Muscle of arm (tissue), 12 donors: ENCODE measurements around the gene SURF1. TPM values are rescaled to one million over a fixed set of nuclear protein-coding genes. Genes with fewer than 3 reads are reported as not detected.
"Not testable (repeated sequence)": the region's sequence is repeated elsewhere in the genome, so short reads cannot be mapped to it uniquely, and the experiment has no call there.

Experiments
- DNase-seq: peaks from one replicate; pipeline ENCODE4 v3.0.0-alpha.2; 2013
- polyA plus RNA-seq, 12 donors: library from polyadenylated mRNA; unstranded; fragments of 120-200 nt; gene quantifications; one replicate each; pipeline ENCODE4 v1.2.1, GENCODE V29; 2013; ENCODE audit not compliant: insufficient read length in 12 of 12

SURF1 gene
- polyA plus RNA-seq, 12 donors: 17.6 to 37.0 (median 29.9) TPM; not detected in 1

DNA sequence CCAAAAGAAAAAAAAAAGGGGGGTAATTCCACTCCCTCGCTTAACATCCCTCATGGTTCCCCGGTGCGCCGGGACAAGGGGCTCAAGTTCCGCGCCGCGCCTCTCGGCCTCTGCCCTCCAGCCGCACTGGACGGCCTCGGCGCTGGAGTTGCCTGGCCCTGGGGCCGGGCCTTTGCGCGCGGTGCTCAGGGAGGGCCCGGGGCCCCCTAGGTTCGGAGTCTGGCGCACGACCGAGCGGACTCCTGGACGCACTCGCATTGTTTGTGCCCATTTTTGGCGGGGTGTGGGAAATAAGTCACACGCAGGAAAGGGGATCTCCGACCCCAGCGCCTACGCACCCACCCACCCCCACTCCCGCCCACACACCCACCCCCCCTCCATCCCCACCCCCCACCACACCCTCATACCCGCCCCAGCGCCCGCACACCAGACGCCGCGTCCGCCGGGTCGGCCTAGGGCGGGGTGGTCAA, 8.7 kb downstream of the SURF1 start:
- DNase-seq: peak; percentile 43

DNA sequence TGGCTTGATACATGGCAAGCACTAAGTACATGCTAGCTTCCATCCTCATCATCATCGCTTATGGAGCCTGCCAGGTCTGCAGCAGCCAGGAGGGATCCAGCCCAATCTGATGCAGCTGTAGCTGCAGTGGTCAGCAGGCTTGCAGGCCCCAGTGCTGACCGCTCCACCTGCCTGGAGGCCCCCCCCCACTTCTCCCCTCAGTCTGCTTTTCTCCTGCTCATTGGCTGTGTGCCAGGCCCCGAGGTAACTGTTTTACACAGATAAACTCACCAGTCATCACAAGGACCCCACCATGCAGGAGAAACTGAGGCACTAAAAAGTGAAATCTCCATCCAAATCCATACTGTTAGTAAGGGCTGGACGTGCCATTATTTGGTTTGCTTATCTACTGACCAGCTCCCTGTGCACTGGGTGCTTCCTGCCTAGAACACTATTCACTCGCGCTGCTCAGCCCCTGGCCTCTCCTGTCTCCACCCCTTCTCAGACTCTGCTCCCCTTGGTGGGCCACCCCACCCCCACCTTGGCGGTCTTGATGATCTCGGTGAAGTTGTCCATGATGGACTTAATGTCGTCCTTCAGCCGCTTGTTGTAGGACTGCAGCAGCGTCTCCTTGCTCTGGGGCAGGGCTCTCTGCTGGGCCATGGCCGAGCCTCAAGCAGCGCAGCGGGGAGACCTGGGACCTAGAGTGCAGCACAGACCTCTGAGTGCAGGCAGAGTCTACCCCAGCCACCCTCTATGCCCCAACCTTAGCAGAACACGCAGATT, 10.1 kb downstream of the SURF1 start:
- DNase-seq: no peak

DNA sequence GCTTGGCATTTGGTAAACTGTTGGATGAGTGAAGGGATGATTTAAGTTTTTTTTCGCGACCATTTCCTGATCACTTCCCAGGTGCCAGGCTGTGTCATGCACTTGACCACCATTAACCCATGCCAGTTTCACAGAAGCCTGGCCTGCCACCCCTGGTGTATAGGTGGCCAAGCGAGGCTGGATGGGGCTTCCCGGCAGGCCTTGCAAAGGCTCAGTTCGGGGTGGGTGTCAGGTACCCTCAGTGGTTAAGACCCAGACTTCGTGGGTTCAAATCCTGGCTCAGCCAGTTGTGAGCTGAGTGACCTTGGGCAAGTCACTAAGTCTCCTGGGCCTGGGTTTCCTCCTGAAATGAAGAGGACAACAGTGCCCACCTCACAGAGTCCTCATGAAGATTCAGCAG, 10.7 kb downstream of the SURF1 start:
- no peak for DNase-seq

DNA sequence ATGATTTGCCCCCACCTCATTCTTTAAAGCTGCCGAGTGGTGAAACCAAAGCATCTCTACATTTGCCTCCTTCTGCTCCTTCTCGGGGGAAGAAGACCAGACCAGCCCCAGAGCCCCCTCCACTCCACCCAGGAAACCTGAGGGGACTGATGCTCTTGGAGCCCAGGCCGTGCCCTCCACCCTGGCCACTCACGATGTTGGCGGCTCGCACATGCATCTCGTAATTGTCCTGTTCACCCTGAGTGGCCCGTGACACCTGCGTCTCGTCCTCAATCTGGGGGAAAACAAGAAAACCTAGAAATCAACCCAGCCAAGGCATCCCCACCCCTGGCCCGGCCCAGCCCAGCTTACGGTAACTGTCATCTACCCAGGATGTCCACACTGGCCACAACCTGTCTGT, 11.3 kb downstream of the SURF1 start:
- DNase-seq: no peak

DNA sequence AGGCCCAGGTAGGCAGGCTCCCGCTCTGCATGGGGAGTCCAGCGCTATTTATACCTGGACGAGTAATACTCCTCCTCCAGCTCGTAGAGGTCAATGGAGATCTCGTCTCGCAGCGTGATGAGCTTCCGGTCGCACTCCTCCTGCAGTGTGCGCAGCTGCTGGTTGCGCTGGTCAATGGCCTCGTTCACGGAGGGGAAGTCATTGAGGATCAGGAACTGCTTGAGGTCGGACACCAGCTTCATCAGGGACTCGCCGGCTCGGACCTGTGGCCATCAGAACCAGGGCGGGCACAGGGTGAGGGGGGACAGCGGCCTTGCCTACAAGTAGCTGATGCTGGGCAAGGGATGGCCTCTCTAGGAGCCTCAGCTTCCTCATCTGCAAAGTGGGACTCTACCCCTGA, 12.2 kb downstream of the SURF1 start:
- DNase-seq: no peak

DNA sequence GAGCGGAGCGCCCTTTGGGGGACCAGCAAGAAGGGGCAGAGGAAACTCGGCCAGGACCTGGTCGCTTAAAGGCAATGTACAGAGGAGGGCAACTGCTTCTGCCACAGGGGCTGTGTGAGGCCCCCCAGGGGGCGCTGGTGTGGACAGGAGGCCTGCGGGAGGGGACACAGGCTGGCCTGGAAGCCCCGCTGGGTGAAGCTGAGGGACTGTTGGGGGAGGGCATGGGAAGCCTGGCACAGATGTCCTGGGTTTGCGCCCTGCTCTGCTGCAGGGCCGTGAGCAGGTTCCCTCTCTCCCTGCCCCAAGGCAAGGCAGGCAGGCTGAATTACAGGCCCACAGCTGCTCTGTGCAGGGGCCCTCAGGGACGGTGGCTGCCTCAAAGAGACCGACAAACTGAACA, 13.7 kb downstream of the SURF1 start:
- DNase-seq: no peak

DNA sequence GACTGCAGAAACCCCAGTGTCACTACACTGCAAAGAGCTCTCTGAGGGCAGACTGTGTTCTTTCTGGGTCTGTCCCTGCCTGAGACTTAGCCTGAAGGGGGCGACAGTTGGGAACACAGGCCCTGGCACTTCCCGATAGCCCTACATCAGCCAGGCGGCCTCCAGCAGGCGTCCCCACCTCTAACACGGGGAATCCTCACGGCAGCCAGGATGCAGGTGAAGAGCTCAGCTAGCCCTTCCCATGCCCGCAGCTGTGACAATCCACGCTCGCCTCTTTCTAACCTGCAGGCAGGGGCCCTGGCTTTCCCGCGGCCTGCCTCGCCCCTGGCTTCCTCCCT, 14.2 kb downstream of the SURF1 start:
- DNase-seq: no peak

DNA sequence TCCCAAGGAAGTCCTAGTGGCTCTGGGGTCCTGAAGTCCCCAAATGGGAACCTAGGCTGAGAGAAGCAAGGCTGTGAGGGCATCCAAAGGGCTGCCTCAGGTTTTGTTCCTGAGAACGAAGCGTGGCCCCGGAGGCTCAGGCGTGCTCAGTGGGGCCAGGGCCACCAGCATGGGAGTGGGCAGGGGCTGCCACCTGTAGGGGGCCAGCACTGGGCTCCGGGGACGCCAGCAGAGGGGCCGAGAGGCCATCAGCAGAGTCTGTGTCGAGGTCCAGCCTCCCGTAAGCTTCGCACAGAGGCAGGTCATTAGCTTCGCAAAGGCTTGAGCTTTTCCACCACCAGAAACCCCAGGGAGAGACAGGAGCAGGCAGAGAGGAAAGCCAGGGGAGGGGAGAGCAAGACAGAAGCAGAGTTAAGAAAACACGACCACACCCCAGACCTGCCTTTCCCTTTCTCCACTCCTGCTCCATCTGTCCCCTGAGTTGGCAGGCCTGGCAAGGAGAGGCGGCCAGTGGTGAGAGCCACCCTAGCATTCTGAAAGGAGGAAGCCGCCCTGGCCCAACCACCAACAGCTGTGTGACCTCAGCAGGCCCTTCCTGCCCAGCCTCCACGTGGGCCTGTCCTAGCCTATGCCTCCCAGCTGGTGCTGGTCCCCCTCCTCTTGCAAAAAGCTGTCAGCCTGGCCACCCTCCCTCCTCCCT, 14.8 kb downstream of the SURF1 start:
- DNase-seq: no peak

DNA sequence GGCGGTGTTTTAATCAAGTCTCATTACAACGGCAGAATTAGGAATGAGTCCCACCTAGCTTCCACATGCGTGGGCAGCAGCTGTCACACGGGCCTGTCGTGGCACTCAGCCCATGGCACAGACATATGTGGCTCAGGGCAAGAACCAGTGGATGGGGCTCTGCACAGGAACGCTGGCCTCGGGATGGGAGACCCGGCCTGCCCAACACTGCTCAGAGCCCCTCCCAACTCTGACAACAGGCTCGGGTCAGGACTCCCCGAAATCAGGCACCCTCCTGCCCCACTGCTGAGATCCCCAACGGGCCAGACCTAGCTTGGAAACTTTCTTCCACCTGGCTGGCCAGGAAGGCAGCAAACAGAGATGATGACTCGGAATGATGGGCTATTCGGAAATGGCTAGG, 15.4 kb downstream of the SURF1 start:
- no peak for DNase-seq

DNA sequence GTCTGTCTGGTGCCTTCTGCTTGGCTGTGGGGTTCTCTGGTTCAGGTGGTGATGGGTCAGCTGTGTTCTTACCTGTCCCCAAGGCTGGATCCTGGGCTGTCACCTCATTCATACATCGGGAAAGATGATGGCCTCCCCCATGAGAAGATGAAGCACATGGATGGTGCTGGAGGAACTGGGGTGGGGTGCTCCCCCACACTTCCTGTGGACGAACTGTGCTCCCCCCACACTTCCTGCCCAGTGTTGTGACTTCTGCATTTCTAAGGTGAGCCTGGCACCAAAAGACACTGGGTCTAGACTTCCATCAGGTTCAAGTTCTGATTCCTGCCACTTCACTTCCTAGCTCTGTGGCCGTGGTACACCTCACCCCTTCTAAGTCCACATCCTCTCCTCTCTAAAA, 16.0 kb downstream of the SURF1 start:
- DNase-seq: no peak

DNA sequence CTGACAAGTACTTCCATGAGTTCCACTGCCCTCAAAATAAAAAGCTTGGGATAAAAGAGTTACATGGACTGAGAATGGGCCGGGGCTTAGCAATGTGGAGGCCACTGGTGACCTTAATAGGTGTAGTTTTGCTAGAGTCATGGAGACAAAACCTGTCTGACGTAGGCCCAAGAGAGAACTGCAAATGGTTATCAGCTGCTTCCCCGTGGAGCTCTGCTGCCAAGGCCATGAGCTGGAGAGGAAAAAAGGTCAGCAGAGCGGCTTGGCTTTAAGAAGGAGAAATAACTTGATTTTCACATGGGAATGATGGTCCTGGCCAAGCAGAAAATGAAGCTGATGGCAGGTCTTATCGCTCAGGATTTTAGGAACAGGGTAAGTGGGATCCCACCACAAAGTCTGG, 16.6 kb downstream of the SURF1 start:
- DNase-seq: no peak

DNA sequence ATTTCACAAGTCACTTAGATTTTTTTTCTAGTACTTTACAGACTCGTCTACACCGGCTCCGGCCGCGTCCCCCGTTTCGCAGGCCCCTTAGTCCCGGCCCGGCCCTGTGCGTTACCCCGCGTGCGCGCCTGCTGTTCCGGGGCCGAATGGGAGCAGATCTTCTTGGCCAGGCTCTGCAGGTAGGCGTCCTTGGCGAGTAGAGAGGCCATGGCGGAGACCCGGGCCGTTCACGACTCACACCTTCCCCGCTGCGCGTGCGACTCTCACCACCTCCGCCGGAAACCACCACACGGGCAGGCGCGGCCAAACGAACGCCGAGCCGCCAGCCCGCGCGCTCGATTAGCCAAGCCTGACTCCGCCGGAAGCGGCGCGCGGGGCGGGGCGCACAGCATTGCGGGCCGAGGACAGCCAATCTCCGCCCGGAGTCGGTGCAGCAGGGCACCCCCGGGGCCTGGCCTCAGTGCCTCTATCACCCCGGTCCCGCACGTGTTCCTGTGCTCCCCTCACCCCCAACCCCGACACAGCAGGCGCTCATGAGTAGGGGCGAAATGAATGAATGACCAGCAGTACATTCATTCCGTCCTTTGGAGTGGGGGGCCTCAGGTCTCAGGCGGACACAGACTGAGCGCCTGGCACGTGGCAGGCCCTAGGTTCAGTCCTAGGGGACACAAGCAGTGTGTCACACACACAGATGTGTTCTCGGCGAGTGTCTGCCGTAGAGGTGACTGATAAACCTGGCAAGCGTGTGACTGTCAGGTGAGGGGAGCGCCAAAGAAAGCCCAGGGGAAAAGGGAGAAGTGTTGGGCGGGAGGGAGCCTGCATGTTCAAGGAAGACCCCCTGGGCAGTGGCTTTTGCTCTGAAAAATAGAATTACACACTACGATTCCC, 20.1 kb downstream of the SURF1 start, which contains the start of gene SURF6:
Gene SURF6 (minus strand): TSS at position 265 of the 888 bp plus-strand sequence. CDS start 56 bp downstream, at position 209.
- peak; percentile 88 for DNase-seq

DNA sequence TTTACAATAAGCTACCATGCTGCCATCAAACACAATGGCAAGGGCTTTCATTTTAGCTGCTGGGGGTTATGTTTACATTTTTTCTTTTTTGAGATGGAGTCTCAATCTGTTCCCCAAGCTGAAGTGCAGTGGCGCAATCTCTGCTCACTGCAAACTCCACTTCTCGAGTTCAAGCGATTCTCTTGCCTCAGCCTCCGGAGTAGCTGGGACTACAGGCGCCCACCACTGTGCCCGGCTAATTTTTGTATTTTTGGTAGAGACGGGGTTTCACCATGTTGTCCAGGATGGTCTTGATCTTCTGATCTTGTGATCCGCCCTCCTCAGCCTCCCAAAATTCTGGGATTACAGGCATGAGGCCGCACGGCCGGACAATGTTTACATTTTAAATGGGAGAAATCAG, 21.4 kb downstream of the SURF1 start:
- not testable (repeated sequence) for DNase-seq

DNA sequence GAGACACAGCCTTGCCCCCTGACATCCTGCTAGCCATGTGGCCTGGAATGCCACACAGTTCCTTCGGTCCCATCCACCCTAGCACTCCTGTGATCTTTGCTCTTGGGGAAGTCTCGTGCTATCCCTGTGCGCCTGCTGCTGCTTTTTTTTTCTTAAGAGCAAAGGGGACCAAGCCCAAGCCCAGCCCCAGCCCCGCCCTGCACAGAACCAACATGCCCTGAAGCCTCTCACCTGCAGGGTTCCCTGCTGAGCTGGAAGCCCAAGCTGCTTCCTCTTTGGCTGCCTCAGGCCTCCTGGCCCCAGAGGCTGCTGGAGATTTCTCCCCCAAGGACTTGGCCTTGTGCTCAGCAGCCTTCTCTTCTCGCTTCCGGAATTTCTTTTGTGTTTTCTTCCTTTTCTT, 22.1 kb downstream of the SURF1 start:
- no peak for DNase-seq

DNA sequence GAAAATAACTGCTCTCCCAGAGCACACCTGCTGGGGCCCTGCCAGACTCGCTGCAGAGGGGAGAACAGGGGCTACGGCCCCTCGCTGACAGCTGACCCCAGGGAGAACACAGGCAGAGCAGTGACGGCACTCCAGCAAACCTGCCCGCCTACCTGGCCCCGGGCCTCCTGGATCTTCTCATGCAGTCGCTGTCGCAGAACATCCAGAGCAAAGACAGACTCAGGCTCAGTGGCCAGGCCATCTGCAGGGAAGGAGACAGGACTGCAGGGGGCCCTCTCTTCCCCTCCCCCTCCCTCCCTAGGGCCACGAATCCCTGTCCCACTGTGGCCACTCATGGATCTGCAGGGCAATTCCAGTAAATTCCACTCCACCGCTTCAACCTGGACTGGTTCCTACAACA, 22.7 kb downstream of the SURF1 start:
- DNase-seq: no peak

DNA sequence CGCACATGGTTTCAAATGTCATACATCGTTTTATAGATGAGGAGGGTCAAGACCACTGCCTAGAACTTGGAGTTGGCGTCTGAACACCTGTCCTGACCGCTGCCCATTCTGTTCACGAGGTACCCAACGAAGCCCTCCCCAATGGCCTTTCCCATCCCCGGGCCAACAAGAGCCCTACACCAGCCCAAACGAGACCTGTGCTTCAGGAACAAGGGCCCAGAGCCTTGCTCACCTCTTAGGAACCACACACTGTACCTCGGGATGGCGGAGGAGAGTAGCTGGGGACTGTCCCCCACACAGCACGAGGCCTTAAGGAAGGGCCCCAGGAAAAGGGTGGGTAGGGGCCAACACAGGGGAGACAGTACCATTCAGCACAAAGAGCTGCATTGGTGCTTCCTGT, 23.3 kb downstream of the SURF1 start:
- no peak for DNase-seq

DNA sequence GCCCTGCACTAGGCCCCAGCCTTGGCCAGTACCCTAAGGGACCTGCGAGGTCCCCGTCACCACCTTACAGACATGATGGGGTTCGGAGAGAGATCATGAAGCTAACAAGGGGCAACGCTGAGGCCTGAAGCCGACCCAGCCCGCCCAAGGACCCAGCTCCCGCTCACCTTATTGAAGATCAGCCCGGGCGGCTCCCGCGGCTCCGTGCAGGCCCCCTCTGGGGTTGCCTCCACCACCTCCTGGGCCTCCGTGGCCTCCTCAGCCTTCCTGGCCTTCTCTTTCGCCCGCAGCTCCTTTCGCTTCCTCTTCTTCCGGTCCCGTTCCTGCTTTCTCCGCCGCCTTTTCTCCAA, 23.9 kb downstream of the SURF1 start:
- DNase-seq: no peak

DNA sequence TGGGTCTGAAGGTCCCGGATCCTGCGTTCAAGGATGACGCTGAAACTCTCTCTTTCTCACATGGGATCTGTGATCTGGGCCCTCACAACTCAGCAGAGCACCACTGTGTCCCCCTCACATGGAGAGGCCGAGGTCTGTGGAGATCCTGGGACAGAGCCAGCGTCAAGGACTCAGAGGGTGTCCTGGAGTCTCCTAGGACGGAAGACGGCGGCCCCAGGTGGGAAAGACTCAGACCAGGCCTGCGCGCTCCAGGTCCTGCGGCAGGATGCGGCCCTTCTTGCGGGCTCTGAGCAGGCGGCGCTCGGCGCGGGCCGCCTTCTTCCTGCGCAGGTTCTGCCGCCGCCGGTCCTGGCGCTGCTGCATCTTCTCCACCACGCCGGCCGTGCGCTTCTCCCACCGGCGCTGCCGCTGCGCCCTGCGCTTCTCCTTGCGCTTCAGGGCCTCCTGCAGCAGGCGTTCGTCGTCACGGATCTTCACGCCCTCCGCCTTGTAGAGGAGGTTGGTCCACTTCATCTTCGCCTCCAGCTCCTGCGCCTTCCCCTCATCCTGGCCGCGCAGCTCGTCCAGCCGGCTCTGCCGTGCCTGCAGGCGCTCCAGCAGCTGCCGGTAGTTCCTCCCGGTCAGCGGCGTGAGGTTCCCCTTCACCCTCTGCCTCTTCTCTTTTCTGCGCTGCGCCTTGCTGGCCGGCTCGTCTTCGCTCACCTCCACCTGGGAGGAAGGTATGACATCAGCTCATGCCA, 24.5 kb downstream of the SURF1 start:
- no peak for DNase-seq

DNA sequence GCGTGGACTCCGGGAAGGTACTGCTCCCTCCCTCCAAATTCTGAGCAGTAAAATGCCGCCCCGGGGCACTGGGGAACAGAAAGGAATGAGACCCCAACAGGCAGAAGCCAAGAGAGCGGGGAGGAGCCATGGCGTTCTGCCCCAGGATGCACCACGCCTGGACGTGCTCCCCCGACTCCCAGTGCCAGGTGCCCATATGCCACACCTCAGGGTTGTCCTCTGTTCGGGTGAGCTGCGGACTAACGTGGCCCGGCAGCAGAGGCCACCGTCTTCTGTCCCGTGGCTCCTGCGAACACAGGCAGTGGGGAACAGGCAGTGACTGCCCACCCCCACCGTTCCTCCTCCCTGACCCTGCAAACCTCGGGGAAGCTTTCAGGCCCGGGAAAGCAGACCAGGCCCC, 25.1 kb downstream of the SURF1 start:
- DNase-seq: no peak

DNA sequence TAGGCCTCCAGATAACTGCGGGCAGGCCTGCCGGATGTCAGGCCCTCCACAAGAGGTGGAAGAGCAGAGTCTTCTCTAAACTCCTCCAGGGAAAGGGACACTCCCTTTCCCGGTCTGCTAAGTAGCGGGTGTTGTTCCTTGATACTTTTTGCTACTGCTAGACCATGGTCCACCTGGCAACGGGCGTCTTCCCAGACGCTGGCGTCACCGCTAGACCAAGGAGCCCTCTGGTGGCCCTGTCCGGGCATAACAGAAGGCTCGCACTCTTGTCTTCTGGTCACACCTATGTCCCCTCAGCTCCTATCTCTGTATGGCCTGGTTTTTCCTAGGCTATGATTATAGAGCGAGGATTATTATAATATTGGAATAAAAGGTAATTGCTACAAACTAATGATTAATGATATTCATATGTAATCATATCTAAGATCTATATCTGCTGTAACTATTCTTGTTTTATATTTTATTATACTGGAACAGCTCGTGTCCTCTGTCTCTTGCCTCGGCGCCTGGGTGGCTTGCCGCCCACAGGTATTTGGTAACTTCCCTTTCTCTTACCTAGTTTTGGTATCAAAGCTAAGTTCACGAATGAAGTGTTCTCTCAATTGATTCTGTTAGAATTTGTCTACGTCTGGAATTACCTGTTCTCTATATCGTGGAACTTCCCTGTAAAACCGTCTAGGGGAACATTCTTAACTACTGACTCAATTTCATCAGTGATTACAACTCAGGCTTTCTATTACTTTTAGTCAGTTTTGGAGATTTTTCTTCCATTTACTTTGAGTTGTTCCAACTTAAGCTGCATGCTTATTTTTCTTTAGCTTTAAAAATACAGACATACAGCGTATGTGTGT, 26.8 kb downstream of the SURF1 start:
- DNase-seq: not testable (repeated sequence)
